ENCODE results near the gene BPIFA3. TPM values are rescaled to one million over a fixed set of nuclear protein-coding genes. Genes with fewer than 3 reads are reported as not detected.

BPIFA3 gene
- total RNA-seq, 1 experiment from 2014 or later, result not detected

DNA sequence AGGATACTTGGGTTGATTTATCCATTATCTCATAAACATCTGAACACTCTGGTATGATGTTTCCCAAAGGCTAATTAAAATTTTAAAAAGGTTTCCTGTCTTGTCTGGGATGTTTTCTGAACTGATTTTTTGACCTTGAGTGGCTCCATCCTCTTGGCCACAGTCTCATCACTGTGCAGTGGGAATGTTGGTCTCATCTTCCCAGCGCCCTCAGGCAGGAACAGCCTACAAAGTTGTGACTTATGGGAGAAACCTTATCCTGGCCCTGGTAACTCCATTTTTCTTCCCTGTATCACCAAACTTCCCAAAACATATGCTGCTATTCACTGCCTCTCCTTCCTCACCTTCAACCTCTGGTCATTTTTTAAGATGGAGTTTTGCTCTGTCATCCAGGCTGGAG lies 6.8 kb upstream of the BPIFA3 start:
- Histone ChIP-seq H3K4me2 (ENCODE audit: low read length) (no peak overlapping the region), H3K4me3 (replicated peaks in 1 of 2; ENCODE audit: low read depth in 1 of 2, low read length in 2 of 2) (no peak overlapping the region), H3K27ac (ENCODE audit: low read depth, low read length) (no peak overlapping the region), H3K27me3 (ENCODE audit: insufficient read depth, low read length) (peaks cover 64% of the 10 kb centered on the region), H3K4me1 (ENCODE audit: control insufficient read depth in 1 of 2, insufficient read depth in 2 of 2, low read length in 2 of 2) (no peaks in the 10 kb centered on the region), H2AFZ (ENCODE audit: low read depth, low read length, poor library complexity, severe bottlenecking) (no peak overlapping the region), H3K79me2 (ENCODE audit: insufficient read depth, low read length) (no peaks in the 10 kb centered on the region), H3K36me3 (ENCODE audit: control insufficient read depth in 1 of 2, insufficient read depth in 2 of 2, low read length in 2 of 2) (no peaks in the 10 kb centered on the region), H3K9me2 (ENCODE audit: insufficient read depth) (no peaks in the 10 kb centered on the region), H3K9me3 (ENCODE audit: control insufficient read depth in 1 of 2, insufficient read depth in 1 of 2, low read depth in 1 of 2, low read length in 2 of 2) (no peaks in the 10 kb centered on the region), H3K9ac (ENCODE audit: low read length) (no peak overlapping the region), H4K20me1 (ENCODE audit: insufficient read depth) (no peaks in the 10 kb centered on the region)
- BruUV-seq (replicated peaks), result no TSS peak
- RAD21 ChIA-PET (ENCODE audit: low non-redundant PET in 1 of 2, low total read pairs in 2 of 2, uncharacterized antibody in 2 of 2, unreplicated experiment in 2 of 2), result no interaction called here
- DNase-seq (ENCODE audit: low read depth, low spot score), result no peak
- POLR2A ChIA-PET, result no interaction called here
- no peak for ATAC-seq
- no peak for TF ChIP-seq EGR1 (IDR thresholded peaks at IDR 0.05; ENCODE audit: low read depth)
- CTCF ChIA-PET, result interaction anchor here (1.7 kb wide), 1 partner anchor 114 kb away, joined by 6 read pairs; no protein-coding TSS in a partner anchor
- intact Hi-C loops (cut with micrococcal nuclease), result loop anchor here (5.0 kb wide), 1 partner anchor 308 kb away; no protein-coding TSS in a partner anchor

DNA sequence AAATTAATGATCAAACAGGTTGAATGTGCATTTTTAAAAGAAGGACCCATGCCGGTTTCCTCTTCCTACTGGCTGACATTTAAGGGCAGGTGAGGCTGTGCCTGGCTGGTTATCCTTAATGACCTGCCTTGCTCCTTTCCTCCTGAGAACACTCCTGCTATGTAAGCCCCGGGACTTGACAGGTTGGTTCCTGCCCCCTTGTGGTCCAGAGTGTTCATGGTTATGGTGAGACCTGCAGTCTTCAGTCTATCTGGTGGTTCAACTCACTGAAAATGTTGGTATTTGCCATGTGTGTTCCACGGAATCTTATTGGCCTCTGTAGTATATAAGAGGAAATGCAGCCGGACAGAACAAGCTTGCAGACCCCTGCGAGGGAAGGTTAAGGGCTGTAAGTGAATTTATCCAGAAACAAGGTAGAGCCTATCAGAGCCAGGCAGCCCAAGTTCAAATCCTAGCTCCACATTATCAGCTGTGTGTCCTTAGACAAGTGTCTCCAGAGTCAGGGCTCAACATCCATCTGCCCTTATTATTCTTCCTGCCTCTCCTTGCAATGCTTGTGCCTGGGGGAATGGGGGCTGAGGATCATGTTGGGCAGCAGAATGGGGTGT lies 5.2 kb upstream of the BPIFA3 start:
- Histone ChIP-seq H4K20me1 (ENCODE audit: insufficient read depth) (no peaks in the 10 kb centered on the region), H3K27me3 (ENCODE audit: insufficient read depth, low read length) (peaks cover 56% of the 10 kb centered on the region), H3K27ac (ENCODE audit: low read depth, low read length) (no peak overlapping the region), H3K4me1 (ENCODE audit: control insufficient read depth in 1 of 2, insufficient read depth in 2 of 2, low read length in 2 of 2) (no peaks in the 10 kb centered on the region), H3K79me2 (ENCODE audit: insufficient read depth, low read length) (no peaks in the 10 kb centered on the region), H3K9ac (ENCODE audit: low read length) (no peak overlapping the region), H3K9me2 (ENCODE audit: insufficient read depth) (no peaks in the 10 kb centered on the region), H3K4me2 (ENCODE audit: low read length) (no peak overlapping the region), H3K36me3 (ENCODE audit: control insufficient read depth in 1 of 2, insufficient read depth in 2 of 2, low read length in 2 of 2) (no peaks in the 10 kb centered on the region), H3K4me3 (replicated peaks in 1 of 2; ENCODE audit: low read depth in 1 of 2, low read length in 2 of 2) (no peak overlapping the region), H3K9me3 (ENCODE audit: control insufficient read depth in 1 of 2, insufficient read depth in 1 of 2, low read depth in 1 of 2, low read length in 2 of 2) (no peaks in the 10 kb centered on the region), H2AFZ (ENCODE audit: low read depth, low read length, poor library complexity, severe bottlenecking) (no peak overlapping the region)
- ATAC-seq (peak; percentile 95), DNase-seq (ENCODE audit: low read depth, low spot score) (peak; percentile 61)
- CTCF ChIA-PET, result interaction anchor here (1.0 to 1.2 kb wide), 3 partner anchors 47 to 310 kb away, joined by 3 to 8 read pairs (median 5); no protein-coding TSS in a partner anchor
- RAD21 ChIA-PET (ENCODE audit: low non-redundant PET in 1 of 2, low total read pairs in 2 of 2, uncharacterized antibody in 2 of 2, unreplicated experiment in 2 of 2), result interaction anchor here in 1 of 2 experiments (0.7 kb wide), 1 partner anchor 116 kb away, joined by 4 read pairs; no protein-coding TSS in a partner anchor
- intact Hi-C loops (cut with micrococcal nuclease), result loop anchor here (1.0 to 5.0 kb wide), 2 partner anchors 116 to 310 kb away; no protein-coding TSS in a partner anchor
- POLR2A ChIA-PET, result no interaction called here
- no TSS peak for BruUV-seq (replicated peaks)
- TF ChIP-seq EZH2phosphoT487 (IDR thresholded peaks at IDR 0.05; ENCODE audit: borderline replicate concordance) (no peak), FOSL1 (IDR thresholded peaks at IDR 0.05; ENCODE audit: low read depth) (no peak), ZFX (IDR thresholded peaks at IDR 0.05) (no peak), JUND (IDR thresholded peaks at IDR 0.05) (no peak), EZH2 (IDR thresholded peaks at IDR 0.05) (no peak), RAD21 (IDR thresholded peaks at IDR 0.05; ENCODE audit: low read depth) (peak; percentile 76), CBX3 (IDR thresholded peaks at IDR 0.05; ENCODE audit: low read depth) (no peak), ELF1 (IDR thresholded peaks at IDR 0.05; ENCODE audit: borderline replicate concordance, low read depth) (no peak), TCF7L2 (IDR thresholded peaks at IDR 0.05; ENCODE audit: borderline replicate concordance, extremely low read depth, insufficient read depth, insufficient read length) (no peak), EGR1 (IDR thresholded peaks at IDR 0.05; ENCODE audit: low read depth) (no peak), SRF (IDR thresholded peaks at IDR 0.05; ENCODE audit: low read depth) (no peak), SP1 (IDR thresholded peaks at IDR 0.05; ENCODE audit: low read depth) (no peak), SIN3A (IDR thresholded peaks at IDR 0.05; ENCODE audit: low read depth) (no peak)
- TF ChIP-seq, protein P1, sequence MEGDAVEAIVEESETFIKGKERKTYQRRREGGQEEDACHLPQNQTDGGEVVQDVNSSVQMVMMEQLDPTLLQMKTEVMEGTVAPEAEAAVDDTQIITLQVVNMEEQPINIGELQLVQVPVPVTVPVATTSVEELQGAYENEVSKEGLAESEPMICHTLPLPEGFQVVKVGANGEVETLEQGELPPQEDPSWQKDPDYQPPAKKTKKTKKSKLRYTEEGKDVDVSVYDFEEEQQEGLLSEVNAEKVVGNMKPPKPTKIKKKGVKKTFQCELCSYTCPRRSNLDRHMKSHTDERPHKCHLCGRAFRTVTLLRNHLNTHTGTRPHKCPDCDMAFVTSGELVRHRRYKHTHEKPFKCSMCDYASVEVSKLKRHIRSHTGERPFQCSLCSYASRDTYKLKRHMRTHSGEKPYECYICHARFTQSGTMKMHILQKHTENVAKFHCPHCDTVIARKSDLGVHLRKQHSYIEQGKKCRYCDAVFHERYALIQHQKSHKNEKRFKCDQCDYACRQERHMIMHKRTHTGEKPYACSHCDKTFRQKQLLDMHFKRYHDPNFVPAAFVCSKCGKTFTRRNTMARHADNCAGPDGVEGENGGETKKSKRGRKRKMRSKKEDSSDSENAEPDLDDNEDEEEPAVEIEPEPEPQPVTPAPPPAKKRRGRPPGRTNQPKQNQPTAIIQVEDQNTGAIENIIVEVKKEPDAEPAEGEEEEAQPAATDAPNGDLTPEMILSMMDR (IDR thresholded peaks at IDR 0.05 in 2 of 3, conservative IDR thresholded peaks at IDR 0.05 in 1 of 3; ENCODE audit: borderline replicate concordance in 1 of 3, insufficient read depth in 1 of 3, low read depth in 2 of 3, low read length in 2 of 3), result peak; percentile 72 to 80 (median 75)
- TF ChIP-seq, protein P2, sequence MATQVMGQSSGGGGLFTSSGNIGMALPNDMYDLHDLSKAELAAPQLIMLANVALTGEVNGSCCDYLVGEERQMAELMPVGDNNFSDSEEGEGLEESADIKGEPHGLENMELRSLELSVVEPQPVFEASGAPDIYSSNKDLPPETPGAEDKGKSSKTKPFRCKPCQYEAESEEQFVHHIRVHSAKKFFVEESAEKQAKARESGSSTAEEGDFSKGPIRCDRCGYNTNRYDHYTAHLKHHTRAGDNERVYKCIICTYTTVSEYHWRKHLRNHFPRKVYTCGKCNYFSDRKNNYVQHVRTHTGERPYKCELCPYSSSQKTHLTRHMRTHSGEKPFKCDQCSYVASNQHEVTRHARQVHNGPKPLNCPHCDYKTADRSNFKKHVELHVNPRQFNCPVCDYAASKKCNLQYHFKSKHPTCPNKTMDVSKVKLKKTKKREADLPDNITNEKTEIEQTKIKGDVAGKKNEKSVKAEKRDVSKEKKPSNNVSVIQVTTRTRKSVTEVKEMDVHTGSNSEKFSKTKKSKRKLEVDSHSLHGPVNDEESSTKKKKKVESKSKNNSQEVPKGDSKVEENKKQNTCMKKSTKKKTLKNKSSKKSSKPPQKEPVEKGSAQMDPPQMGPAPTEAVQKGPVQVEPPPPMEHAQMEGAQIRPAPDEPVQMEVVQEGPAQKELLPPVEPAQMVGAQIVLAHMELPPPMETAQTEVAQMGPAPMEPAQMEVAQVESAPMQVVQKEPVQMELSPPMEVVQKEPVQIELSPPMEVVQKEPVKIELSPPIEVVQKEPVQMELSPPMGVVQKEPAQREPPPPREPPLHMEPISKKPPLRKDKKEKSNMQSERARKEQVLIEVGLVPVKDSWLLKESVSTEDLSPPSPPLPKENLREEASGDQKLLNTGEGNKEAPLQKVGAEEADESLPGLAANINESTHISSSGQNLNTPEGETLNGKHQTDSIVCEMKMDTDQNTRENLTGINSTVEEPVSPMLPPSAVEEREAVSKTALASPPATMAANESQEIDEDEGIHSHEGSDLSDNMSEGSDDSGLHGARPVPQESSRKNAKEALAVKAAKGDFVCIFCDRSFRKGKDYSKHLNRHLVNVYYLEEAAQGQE (IDR thresholded peaks at IDR 0.05; ENCODE audit: low read depth), result 0 out of 2 replicates have a peak, but pooled peaks have one; percentile 6
- TF ChIP-seq, protein P3, sequence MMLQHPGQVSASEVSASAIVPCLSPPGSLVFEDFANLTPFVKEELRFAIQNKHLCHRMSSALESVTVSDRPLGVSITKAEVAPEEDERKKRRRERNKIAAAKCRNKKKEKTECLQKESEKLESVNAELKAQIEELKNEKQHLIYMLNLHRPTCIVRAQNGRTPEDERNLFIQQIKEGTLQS (IDR thresholded peaks at IDR 0.05), result no peak

Measured in HCT116 (cell line).